Gastrocnemius medialis (tissue), 4 donors: ENCODE measurements around the gene CCDC107. TPM values are rescaled to one million over a fixed set of nuclear protein-coding genes. Genes with fewer than 3 reads are reported as not detected.

Source experiments
- ATAC-seq, 2 donors: fragments of 150-250 bp; one replicate each; pipeline ENCODE4 v1.9.1; 2016
- DNase-seq, 2 donors: peaks; one replicate each; pipeline ENCODE4 v3.0.0-alpha.2; 2019
- H3K27ac ChIP-seq, 4 donors: fragments of 200-600 bp; sonication (generic); 1 replicate in 1 of 4; 2 replicates in 3 of 4; pipeline ENCODE4 v1.5.1; 2016 to 2018; ENCODE audit warnings: mild to moderate bottlenecking in 2 of 4, moderate library complexity in 1 of 4
- H3K27me3 ChIP-seq, 3 donors: fragments of 200-600 bp; sonication (generic) in 2 of 3; 1 replicate in 1 of 3; 2 replicates in 2 of 3; pipeline versions ENCODE4 v1.5.1 to v1.6.0; 2016 to 2019; ENCODE audit warnings: mild to moderate bottlenecking in 1 of 3, moderate library complexity in 1 of 3
- H3K36me3 ChIP-seq, 2 donors: fragments of 200-600 bp; sonication (generic) in 1 of 2; one replicate each; pipeline ENCODE4 v1.5.1; 2017 to 2018
- H3K4me1 ChIP-seq, 2 donors: fragments of 200-600 bp; sonication (generic) in 1 of 2; one replicate each; pipeline ENCODE4 v1.5.1; 2016 to 2017; ENCODE audit warnings: mild to moderate bottlenecking in 2 of 2
- H3K4me3 ChIP-seq, 4 donors: fragments of 200-600 bp; sonication (generic) in 3 of 4; 1 replicate in 1 of 4; 2 replicates in 3 of 4; pipeline ENCODE4 v1.5.1; 2016 to 2019; ENCODE audit warnings: mild to moderate bottlenecking in 2 of 4
- H3K9me3 ChIP-seq, 3 donors: fragments of 200-600 bp; sonication (generic) in 2 of 3; 1 replicate in 1 of 3; 2 replicates in 2 of 3; pipeline ENCODE4 v1.5.1; 2016 to 2019
- CTCF ChIP-seq, 5 experiments: fragments of 450-650 bp in 3 of 5; fragments of 200-600 bp in 2 of 5; sonication (generic) in 2 of 5; IDR thresholded peaks in 4 of 5; conservative IDR thresholded peaks in 1 of 5; 1 replicate in 4 of 5; 2 replicates in 1 of 5; pipeline ENCODE4 v1.5.1; 2016 to 2019; ENCODE audit warnings: antibody characterized with exemption in 5 of 5, mild to moderate bottlenecking in 3 of 5, moderate library complexity in 3 of 5
- POLR2A ChIP-seq, 2 donors: fragments of 450-650 bp; IDR thresholded peaks; one replicate each; pipeline ENCODE4 v1.6.1; 2017; ENCODE audit warnings: antibody characterized with exemption in 2 of 2, mild to moderate bottlenecking in 2 of 2, moderate library complexity in 2 of 2
- in situ Hi-C, 4 donors: fragments of 200-750 bp; cut with MboI; loops; one replicate each; pipeline versions ENCODE4 v1.15.0 to v1.8.0; 2017; ENCODE audit warnings: low sequenced_read_pairs in 4 of 4
- intact Hi-C: fragments of 100-400 bp; cut with DNase I; formaldehyde crosslinking; loops from one replicate; pipeline ENCODE4 v1.15.1; 2023; ENCODE audit warnings: low total_unique reads
- total RNA-seq, 4 donors: library from RNA; depleted of rRNA; stranded (reverse); fragments of >200 nt; gene quantifications; one replicate each; pipeline versions ENCODE4 v1.1.0 to v1.2.3, GENCODE V29; 2016

Gene CCDC107
- total RNA-seq, 4 donors from 2014 or later = 21.9 to 45.3 (median 31.5) TPM

DNA sequence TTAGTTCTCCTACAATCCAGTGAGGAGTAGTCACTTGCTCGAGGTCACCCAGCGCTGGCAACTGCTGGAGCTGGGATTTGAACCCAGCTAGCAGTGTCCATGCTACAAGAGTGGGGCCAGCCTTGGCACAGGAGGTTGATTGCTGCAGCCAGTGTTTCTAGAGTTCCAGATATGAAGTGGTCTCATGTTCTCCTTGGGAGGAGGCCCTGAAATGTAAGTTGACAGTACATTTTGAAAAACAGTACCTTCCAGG is 802 bp downstream of the CCDC107 start:
- peaks cover 28 to 29% of the 10 kb centered on the region in 2 donors for H3K4me1 ChIP-seq
- intact Hi-C loops = loop anchor here (1.0 to 10.0 kb wide), 5 partner anchors 31 to 664 kb away; partner anchors contain the start of genes CREB3, SPAG8 and TLN1

GRCh38 chr9:35659340-35659739 is 1.2 kb downstream of the CCDC107 start:
- H3K9me3 ChIP-seq = no peaks in the 10 kb centered on the region
- peak overlapping the region; percentile 92 to 97 (median 96) for H3K27ac ChIP-seq
- ATAC-seq (peak; percentile 37 to 50), DNase-seq (peak in 1 of 2 donors; percentile 62)
- H3K27me3 ChIP-seq = no peaks in the 10 kb centered on the region
- peaks cover 0 to 12% of the 10 kb centered on the region in 2 donors for H3K36me3 ChIP-seq
- peaks cover 28 to 29% of the 10 kb centered on the region in 2 donors for H3K4me1 ChIP-seq
- TF ChIP-seq CTCF (IDR thresholded peaks at IDR 0.05 in 4 of 5, conservative IDR thresholded peaks at IDR 0.05 in 1 of 5) (no peak), POLR2A (IDR thresholded peaks at IDR 0.05) (peak; percentile 8 to 18)
- in situ Hi-C loops = loop anchor here in 1 of 4 donors (25.0 kb wide), 1 partner anchor 97 kb away; a partner anchor contains a TSS
- intact Hi-C loops = loop anchor here (2.0 to 10.0 kb wide), 3 partner anchors 95 to 665 kb away; partner anchors contain the start of gene SPAG8
- H3K4me3 ChIP-seq = peak overlapping the region; percentile 79 to 85 (median 82)

More for the DNA sequence above, 802 bp downstream of the CCDC107 start:
- in situ Hi-C loops = loop anchor here in 1 of 4 donors (25.0 kb wide), 1 partner anchor 97 kb away; a partner anchor contains a TSS
- TF ChIP-seq CTCF (IDR thresholded peaks at IDR 0.05 in 4 of 5, conservative IDR thresholded peaks at IDR 0.05 in 1 of 5) (no peak), POLR2A (IDR thresholded peaks at IDR 0.05) (no peak)
- DNase-seq (peak in 1 of 2 donors; percentile 70), ATAC-seq (peak; percentile 10 to 21)
- peak overlapping the region; percentile 79 to 85 (median 82) for H3K4me3 ChIP-seq
- no peaks in the 10 kb centered on the region for H3K9me3 ChIP-seq
- H3K36me3 ChIP-seq = peaks cover 0 to 12% of the 10 kb centered on the region in 2 donors
- peak overlapping the region; percentile 92 to 97 (median 96) for H3K27ac ChIP-seq
- no peaks in the 10 kb centered on the region for H3K27me3 ChIP-seq

DNA sequence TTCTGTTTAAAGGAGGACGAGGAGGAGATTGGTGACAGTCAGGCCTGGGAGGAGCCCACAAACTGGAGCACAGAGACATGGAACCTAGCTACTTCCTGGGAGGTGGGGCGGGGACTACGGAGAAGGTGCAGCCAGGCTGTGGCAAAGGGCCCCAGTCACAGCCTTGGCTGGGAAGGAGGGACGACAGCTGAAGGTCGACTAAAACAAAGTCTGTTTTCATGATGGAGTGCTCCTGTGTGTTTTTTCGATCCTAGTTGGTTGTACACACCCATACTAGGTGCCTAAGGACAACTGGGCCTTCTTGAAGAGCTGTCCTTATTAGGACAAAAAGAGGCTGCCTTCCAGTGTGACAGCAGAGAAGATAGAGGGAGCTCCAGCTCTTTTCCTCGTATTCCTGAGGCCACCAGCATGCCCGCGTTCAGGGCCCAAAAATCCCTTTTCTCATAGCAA is 2.9 kb downstream of the CCDC107 start:
- DNase-seq (no peak), ATAC-seq (no peak)
- Histone ChIP-seq H3K4me3 (no peak overlapping the region), H3K9me3 (no peaks in the 10 kb centered on the region), H3K27me3 (no peaks in the 10 kb centered on the region), H3K27ac (peak overlapping the region; percentile 92 to 97 (median 96)), H3K4me1 (peaks cover 33 to 38% of the 10 kb centered on the region in 2 donors), H3K36me3 (peaks cover 0 to 12% of the 10 kb centered on the region in 2 donors)
- no peak for TF ChIP-seq POLR2A (IDR thresholded peaks at IDR 0.05)
- TF ChIP-seq CTCF (IDR thresholded peaks at IDR 0.05 in 4 of 5, conservative IDR thresholded peaks at IDR 0.05 in 1 of 5) = peak; percentile 23 to 59 (median 41)
- in situ Hi-C loops (loop anchor here in 2 of 4 donors (10.0 to 25.0 kb wide), 2 partner anchors 64 to 99 kb away; a partner anchor contains a TSS), intact Hi-C loops (no loop called here)

- H3K4me1 ChIP-seq = peaks cover 33 to 38% of the 10 kb centered on the region in 2 donors
- TF ChIP-seq POLR2A (IDR thresholded peaks at IDR 0.05) = no peak
- no peak for TF ChIP-seq CTCF (IDR thresholded peaks at IDR 0.05 in 4 of 5, conservative IDR thresholded peaks at IDR 0.05 in 1 of 5)
- in situ Hi-C loops = loop anchor here in 2 of 4 donors (10.0 to 25.0 kb wide), 2 partner anchors 63 to 100 kb away; a partner anchor contains a TSS
Measured at GRCh38 chr9:35661756-35662350, 3.8 kb downstream of the CCDC107 start.

More at GRCh38 chr9:35661756-35662350, 3.8 kb downstream of the CCDC107 start:
- Histone ChIP-seq H3K9me3 (no peaks in the 10 kb centered on the region), H3K27ac (peak overlapping the region; percentile 92 to 97 (median 96)), H3K36me3 (peaks cover 0 to 12% of the 10 kb centered on the region in 2 donors), H3K27me3 (no peaks in the 10 kb centered on the region), H3K4me3 (no peak overlapping the region)
- intact Hi-C loops = no loop called here
- no peak for DNase-seq
- ATAC-seq = no peak
